ENCODE results near the gene GRIFIN. TPM values are rescaled to one million over a fixed set of nuclear protein-coding genes. Genes with fewer than 3 reads are reported as not detected.

The GRIFIN gene
- polyA plus RNA-seq, 3 donors = 0.31 to 0.36 TPM; not detected in 1

GRCh38 chr7:2436341-2437104, 39.7 kb downstream of the GRIFIN start:
- DNase-seq = no peak

- no peak for DNase-seq
These were observed 41.1 kb downstream of the GRIFIN start for GRCh38 chr7:2435146-2435545.

- no peak for DNase-seq
These were observed 42.3 kb downstream of the GRIFIN start for GRCh38 chr7:2433713-2434550.

GRCh38 chr7:2432910-2433712, 43.1 kb downstream of the GRIFIN start:
- no peak for DNase-seq

- no peak for DNase-seq
These were observed 44.8 kb downstream of the GRIFIN start for GRCh38 chr7:2431260-2431867.

GRCh38 chr7:2425749-2426148, 50.4 kb downstream of the GRIFIN start:
- DNase-seq = no peak

Other genes with a start within 250 kb of the GRIFIN start
- gene MAD1L1, start 243.5 kb downstream of the GRIFIN start, polyA plus RNA-seq (ENCODE audit: insufficient read length in 3 of 3) = 10 to 100 TPM; 27.0 to 27.6 (median 27.3) TPM
- 10 to 100 TPM; 37.9 to 39.6 (median 39.0) TPM for gene MRM2, start 234.2 kb downstream of the GRIFIN start, polyA plus RNA-seq (ENCODE audit: insufficient read length in 3 of 3)
- 10 to 100 TPM; 24.0 to 26.9 (median 25.4) TPM for gene NUDT1, start 234.2 kb downstream of the GRIFIN start, polyA plus RNA-seq (ENCODE audit: insufficient read length in 3 of 3)
- gene SNX8, start 162.0 kb downstream of the GRIFIN start, polyA plus RNA-seq (ENCODE audit: insufficient read length in 3 of 3) = 10 to 100 TPM; 40.7 to 46.2 (median 44.3) TPM
- gene EIF3B, start 121.6 kb downstream of the GRIFIN start, polyA plus RNA-seq (ENCODE audit: insufficient read length in 3 of 3) = 100 to 1,000 TPM; 147 to 174 (median 155) TPM
- gene CHST12, start 72.8 kb downstream of the GRIFIN start, polyA plus RNA-seq (ENCODE audit: insufficient read length in 3 of 3) = 10 to 100 TPM; 13.0 to 15.4 (median 14.0) TPM
- 10 to 100 TPM; 37.7 to 40.2 (median 40.0) TPM for gene LFNG, start 43.4 kb upstream of the GRIFIN start, polyA plus RNA-seq (ENCODE audit: insufficient read length in 3 of 3)
- gene BRAT1, start 79.1 kb upstream of the GRIFIN start, polyA plus RNA-seq (ENCODE audit: insufficient read length in 3 of 3) = 10 to 100 TPM; 30.2 to 42.4 (median 40.8) TPM
- 10 to 100 TPM; 22.3 to 28.8 (median 26.4) TPM for gene IQCE, start 82.6 kb upstream of the GRIFIN start, polyA plus RNA-seq (ENCODE audit: insufficient read length in 3 of 3)
- gene TTYH3, start 155.6 kb upstream of the GRIFIN start, polyA plus RNA-seq (ENCODE audit: insufficient read length in 3 of 3) = 100 to 1,000 TPM; 114 to 152 (median 138) TPM
- under 1 TPM; 0.21 to 0.43 (median 0.43) TPM for gene AMZ1, start 211.8 kb upstream of the GRIFIN start, polyA plus RNA-seq (ENCODE audit: insufficient read length in 3 of 3)

Measured in renal pelvis (tissue), 4 donors.